Large intestine (tissue), 3 donors: ENCODE results near the gene RAB44. TPM values are rescaled to one million over a fixed set of nuclear protein-coding genes. Genes with fewer than 3 reads are reported as not detected.

Source experiments
- DNase-seq, 2 donors: peaks; one replicate each; pipeline versions ENCODE4 v3.0.0 to v3.0.0-alpha.2; 2013
- H3K27ac ChIP-seq: one replicate; pipeline ENCODE4 v1.5.1; 2013; ENCODE audit warnings: low read length
- H3K27me3 ChIP-seq: 2 replicates; pipeline ENCODE4 v1.6.1; 2013; ENCODE audit warnings: low read length; ENCODE audit not compliant: control insufficient read depth, insufficient read depth
- H3K36me3 ChIP-seq: 2 replicates; pipeline ENCODE4 v1.6.1; 2013; ENCODE audit warnings: low read length; ENCODE audit not compliant: control insufficient read depth, insufficient read depth
- H3K4me1 ChIP-seq: one replicate; pipeline ENCODE4 v1.6.1; 2013; ENCODE audit warnings: low read length; ENCODE audit not compliant: control insufficient read depth, insufficient read depth
- H3K4me3 ChIP-seq: one replicate; pipeline ENCODE4 v1.5.1; 2013; ENCODE audit warnings: low read length
- H3K9me3 ChIP-seq: one replicate; pipeline ENCODE4 v1.6.1; 2013; ENCODE audit warnings: mild to moderate bottlenecking, low read depth, low read length, moderate library complexity; ENCODE audit not compliant: control insufficient read depth
- WGBS: methylation state at CpG from one replicate; pipeline ENCODE4 v1.1.5; 2013; ENCODE audit warnings: low lambda C conversion rate; ENCODE audit not compliant: insufficient coverage; 5-methylcytosine and 5-hydroxymethylcytosine counted together
- polyA plus RNA-seq: library from polyadenylated mRNA; unstranded; fragments of 120-200 nt; gene quantifications from one replicate; pipeline ENCODE4 v1.2.1, GENCODE V29; 2013

Gene RAB44
- polyA plus RNA-seq, 1 donor, result 0.04 TPM

DNA sequence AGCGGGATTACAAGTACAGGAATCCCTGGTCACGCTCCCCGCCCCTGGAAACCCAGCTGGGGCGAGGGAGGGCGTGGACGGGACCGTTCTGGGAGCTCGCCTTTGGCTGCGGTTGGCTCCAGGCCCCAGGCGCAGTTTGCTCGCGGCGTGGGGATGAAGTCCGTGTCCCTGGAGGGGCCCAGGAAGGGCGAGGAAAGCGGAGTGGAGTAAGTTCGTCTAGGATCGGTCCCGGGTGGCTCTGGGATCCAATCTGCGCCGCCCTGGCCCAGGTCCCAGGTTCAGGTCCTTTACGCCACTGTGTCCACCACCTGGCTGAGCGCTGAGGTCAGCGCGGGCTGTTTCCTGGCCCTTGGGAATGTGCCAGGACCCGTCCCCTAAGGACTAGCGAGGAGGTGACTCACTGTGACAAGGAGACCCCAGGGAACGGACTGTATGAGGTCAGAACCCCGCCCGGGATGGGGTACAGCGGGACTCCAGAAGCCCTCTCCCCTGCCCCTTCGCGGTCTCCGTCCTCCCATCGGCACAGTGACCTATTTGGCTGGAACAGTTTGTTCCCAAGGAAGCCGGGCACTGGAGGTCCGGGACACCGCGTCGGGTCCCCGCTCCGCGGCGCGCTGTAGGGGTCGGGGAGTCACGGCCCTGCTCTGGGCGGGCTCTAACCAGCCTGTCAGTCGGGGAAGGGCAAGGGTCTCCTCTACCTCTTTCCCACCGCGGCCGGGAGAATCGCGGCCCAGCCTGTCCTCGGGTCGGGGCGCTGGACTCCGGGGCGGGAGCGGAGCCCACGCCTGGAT lies 18.4 kb upstream of the RAB44 start:
- no CpG with 5 or more reads among the region's 61 CpGs for WGBS
- H3K36me3 ChIP-seq, result peaks cover 15% of the 10 kb centered on the region
- peak overlapping the region; percentile 98 for H3K4me3 ChIP-seq
- no peaks in the 10 kb centered on the region for H3K27me3 ChIP-seq
- peaks cover 51% of the 10 kb centered on the region for H3K4me1 ChIP-seq
- peak overlapping the region; percentile 97 for H3K27ac ChIP-seq
- peak in 1 of 2 donors; percentile 72 for DNase-seq
- peaks cover 7% of the 10 kb centered on the region for H3K9me3 ChIP-seq

DNA sequence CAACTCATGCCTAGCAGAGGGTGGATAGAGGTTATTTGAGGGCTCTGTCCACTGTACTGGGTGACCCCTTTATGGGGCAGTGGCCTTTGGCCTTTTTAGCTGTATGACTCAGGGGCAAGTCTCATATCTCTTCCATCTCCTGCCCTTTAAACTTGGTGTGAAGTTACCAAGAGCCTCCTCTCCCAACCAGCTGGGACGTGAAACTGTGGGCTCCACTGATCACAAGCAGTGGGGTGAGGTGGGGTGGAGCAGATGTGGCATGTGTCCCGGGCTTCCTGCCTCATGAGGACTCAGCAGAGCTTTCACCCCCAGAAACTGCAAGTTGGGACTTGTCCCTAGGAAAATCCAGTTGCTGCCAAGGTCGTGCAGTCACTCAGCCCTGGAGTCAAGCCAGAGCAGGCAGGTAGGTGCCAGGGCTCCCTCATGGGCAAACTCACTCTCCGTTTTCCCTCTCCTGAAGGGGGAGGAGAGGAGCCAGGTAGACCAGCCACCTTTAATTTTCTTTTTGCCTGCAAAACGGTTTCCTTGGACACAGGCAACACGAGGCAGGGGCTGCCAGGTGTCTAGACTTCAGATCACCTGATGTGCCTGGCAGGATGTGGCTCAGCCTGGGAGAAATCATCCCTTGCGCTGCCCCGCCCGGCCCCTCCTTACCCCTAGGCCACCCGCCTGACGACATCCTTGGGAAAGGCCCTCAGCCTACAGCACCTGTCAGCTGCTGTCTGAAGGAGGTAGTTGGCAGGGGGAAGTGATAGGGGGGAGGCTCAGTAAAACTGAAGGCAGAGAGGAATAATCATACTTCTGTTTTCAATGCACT lies 15.1 kb upstream of the RAB44 start:
- peak overlapping the region; percentile 56 for H3K27ac ChIP-seq
- peaks cover 44% of the 10 kb centered on the region for H3K36me3 ChIP-seq
- peaks cover 7% of the 10 kb centered on the region for H3K9me3 ChIP-seq
- H3K4me3 ChIP-seq, result peak overlapping the region; percentile 20
- DNase-seq, result peak; percentile 81 to 93
- no peaks in the 10 kb centered on the region for H3K27me3 ChIP-seq
- 67% methylated on average over 1 of the region's 11 CpGs for WGBS
- H3K4me1 ChIP-seq, result peaks cover 34% of the 10 kb centered on the region

DNA sequence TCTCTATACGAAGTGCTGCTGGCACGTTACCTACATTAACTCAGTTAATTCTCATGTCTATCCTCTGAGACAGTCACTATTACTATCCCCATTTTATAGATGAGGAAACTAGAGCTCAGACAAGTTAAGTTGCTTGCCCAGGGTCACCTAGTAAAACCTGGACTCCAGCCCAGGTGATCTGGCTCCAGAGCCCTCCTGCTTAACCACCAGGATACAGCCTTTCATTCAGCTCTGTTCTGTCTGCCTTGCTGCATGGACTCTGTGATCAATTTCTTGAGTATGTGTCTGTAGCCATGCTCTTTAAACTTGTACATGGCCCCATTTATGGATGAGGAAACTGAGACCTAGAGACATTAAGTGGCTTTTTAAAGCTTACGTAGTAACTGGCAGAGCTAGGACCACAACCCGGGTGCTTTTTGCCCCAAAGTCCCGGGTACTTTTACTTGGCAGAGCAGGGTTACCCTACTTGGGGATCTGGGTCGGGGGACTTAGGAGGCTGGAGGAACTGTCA lies 14.4 kb upstream of the RAB44 start:
- H3K36me3 ChIP-seq, result peaks cover 44% of the 10 kb centered on the region
- no peak overlapping the region for H3K4me3 ChIP-seq
- DNase-seq, result no peak
- no CpG with 5 or more reads among the region's 6 CpGs for WGBS
- peak overlapping the region; percentile 56 for H3K27ac ChIP-seq
- H3K4me1 ChIP-seq, result peaks cover 27% of the 10 kb centered on the region
- no peaks in the 10 kb centered on the region for H3K27me3 ChIP-seq
- H3K9me3 ChIP-seq, result peaks cover 7% of the 10 kb centered on the region

DNA sequence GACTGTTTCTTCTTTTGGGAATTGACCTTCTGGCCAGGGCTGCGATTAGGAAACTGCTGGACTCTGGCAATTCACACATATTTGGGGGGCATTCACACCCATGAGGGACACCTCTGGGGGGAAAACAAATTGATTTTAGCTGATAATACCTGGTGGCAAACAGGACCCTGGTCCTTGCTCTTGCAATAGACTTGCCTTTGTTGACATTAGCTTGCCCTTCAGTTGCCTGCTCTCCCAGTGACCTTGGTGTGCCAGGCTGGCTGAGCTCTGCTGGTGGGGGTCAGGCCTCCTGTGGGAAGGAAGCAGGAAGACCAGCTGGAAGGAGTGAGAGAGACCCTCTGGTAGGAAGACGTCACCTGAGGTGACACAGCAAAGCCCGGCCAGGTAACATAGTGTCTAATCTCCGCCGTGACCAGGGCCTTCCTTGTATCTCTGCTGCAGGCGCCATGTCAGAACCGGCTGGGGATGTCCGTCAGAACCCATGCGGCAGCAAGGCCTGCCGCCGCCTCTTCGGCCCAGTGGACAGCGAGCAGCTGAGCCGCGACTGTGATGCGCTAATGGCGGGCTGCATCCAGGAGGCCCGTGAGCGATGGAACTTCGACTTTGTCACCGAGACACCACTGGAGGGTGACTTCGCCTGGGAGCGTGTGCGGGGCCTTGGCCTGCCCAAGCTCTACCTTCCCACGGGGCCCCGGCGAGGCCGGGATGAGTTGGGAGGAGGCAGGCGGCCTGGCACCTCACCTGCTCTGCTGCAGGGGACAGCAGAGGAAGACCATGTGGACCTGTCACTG lies 13.8 kb upstream of the RAB44 start:
- no peak for DNase-seq
- H3K27ac ChIP-seq, result peak overlapping the region; percentile 56
- WGBS, result no CpG with 5 or more reads among the region's 29 CpGs
- H3K36me3 ChIP-seq, result peaks cover 44% of the 10 kb centered on the region
- H3K27me3 ChIP-seq, result no peaks in the 10 kb centered on the region
- H3K4me1 ChIP-seq, result peaks cover 25% of the 10 kb centered on the region
- no peak overlapping the region for H3K4me3 ChIP-seq
- H3K9me3 ChIP-seq, result peaks cover 4% of the 10 kb centered on the region

DNA sequence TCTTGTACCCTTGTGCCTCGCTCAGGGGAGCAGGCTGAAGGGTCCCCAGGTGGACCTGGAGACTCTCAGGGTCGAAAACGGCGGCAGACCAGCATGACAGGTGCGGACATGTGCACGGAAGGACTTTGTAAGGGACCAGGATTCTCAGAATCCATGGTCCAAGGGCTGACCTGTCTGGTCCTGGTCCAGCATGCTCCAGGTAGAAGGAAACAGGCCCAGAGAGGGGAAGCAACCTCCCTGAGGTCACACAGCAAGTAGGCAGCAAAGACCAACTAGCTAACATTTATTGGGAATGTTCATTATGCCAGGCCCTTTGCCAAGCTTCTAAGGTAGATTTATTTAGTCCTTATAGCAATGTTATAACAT lies 13.2 kb upstream of the RAB44 start:
- H3K4me3 ChIP-seq, result no peak overlapping the region
- H3K27ac ChIP-seq, result no peak overlapping the region
- no CpG with 5 or more reads among the region's 6 CpGs for WGBS
- DNase-seq, result no peak
- H3K36me3 ChIP-seq, result peaks cover 44% of the 10 kb centered on the region
- peaks cover 25% of the 10 kb centered on the region for H3K4me1 ChIP-seq
- H3K9me3 ChIP-seq, result peaks cover 3% of the 10 kb centered on the region
- H3K27me3 ChIP-seq, result no peaks in the 10 kb centered on the region

DNA sequence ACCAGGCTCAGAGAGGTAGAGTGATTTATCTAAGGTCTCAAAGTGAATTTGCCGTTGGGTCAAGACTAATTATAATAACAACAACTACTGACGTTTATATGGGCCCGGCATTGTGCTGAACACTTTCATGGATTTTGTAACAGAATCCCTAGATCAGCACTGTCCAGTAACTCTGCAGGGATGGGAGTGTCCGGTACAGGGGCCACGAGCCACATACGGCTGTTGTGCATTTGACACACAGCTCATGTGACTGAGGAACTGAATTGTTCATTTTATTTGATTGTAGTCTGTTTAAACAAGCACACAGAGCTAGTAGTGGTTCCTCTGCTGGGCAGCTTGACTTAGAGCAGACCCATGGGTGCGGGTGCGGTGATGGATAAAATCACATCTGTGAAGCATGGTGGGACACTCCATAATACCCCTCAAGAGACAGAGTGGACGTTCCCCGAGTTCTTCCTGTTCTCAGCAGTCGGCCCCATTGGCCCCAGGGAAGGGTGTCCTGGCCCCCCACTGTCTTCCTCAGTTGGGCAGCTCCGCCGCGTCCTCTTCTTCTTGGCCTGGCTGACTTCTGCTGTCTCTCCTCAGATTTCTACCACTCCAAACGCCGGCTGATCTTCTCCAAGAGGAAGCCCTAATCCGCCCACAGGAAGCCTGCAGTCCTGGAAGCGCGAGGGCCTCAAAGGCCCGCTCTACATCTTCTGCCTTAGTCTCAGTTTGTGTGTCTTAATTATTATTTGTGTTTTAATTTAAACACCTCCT lies 12.3 kb upstream of the RAB44 start:
- H3K27me3 ChIP-seq, result no peaks in the 10 kb centered on the region
- no peak for DNase-seq
- peaks cover 3% of the 10 kb centered on the region for H3K9me3 ChIP-seq
- H3K4me3 ChIP-seq, result no peak overlapping the region
- H3K36me3 ChIP-seq, result peaks cover 44% of the 10 kb centered on the region
- no peak overlapping the region for H3K27ac ChIP-seq
- H3K4me1 ChIP-seq, result peaks cover 25% of the 10 kb centered on the region
- 100% methylated on average over 3 of the region's 20 CpGs for WGBS

DNA sequence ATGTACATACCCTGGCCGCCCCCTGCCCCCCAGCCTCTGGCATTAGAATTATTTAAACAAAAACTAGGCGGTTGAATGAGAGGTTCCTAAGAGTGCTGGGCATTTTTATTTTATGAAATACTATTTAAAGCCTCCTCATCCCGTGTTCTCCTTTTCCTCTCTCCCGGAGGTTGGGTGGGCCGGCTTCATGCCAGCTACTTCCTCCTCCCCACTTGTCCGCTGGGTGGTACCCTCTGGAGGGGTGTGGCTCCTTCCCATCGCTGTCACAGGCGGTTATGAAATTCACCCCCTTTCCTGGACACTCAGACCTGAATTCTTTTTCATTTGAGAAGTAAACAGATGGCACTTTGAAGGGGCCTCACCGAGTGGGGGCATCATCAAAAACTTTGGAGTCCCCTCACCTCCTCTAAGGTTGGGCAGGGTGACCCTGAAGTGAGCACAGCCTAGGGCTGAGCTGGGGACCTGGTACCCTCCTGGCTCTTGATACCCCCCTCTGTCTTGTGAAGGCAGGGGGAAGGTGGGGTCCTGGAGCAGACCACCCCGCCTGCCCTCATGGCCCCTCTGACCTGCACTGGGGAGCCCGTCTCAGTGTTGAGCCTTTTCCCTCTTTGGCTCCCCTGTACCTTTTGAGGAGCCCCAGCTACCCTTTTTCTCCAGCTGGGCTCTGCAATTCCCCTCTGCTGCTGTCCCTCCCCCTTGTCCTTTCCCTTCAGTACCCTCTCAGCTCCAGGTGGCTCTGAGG lies 11.5 kb upstream of the RAB44 start:
- Histone ChIP-seq H3K27me3 (no peaks in the 10 kb centered on the region), H3K4me1 (peaks cover 25% of the 10 kb centered on the region), H3K27ac (no peak overlapping the region), H3K36me3 (peaks cover 39% of the 10 kb centered on the region), H3K9me3 (peaks cover 3% of the 10 kb centered on the region), H3K4me3 (no peak overlapping the region)
- WGBS, result no CpG with 5 or more reads among the region's 11 CpGs
- no peak for DNase-seq

DNA sequence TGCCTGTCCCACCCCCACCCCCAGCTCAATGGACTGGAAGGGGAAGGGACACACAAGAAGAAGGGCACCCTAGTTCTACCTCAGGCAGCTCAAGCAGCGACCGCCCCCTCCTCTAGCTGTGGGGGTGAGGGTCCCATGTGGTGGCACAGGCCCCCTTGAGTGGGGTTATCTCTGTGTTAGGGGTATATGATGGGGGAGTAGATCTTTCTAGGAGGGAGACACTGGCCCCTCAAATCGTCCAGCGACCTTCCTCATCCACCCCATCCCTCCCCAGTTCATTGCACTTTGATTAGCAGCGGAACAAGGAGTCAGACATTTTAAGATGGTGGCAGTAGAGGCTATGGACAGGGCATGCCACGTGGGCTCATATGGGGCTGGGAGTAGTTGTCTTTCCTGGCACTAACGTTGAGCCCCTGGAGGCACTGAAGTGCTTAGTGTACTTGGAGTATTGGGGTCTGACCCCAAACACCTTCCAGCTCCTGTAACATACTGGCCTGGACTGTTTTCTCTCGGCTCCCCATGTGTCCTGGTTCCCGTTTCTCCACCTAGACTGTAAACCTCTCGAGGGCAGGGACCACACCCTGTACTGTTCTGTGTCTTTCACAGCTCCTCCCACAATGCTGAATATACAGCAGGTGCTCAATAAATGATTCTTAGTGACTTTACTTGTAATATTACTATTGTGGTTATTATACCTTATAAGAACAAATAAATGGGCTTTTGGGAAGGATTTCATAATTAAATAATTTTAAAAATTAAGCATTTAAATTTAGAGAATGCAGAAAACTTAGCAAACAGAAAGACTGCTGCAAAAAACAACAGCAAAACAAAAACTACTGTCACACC lies 10.7 kb upstream of the RAB44 start:
- peaks cover 27% of the 10 kb centered on the region for H3K4me1 ChIP-seq
- peaks cover 39% of the 10 kb centered on the region for H3K36me3 ChIP-seq
- H3K27ac ChIP-seq, result no peak overlapping the region
- no CpG with 5 or more reads among the region's 10 CpGs for WGBS
- DNase-seq, result peak in 1 of 2 donors; percentile 3
- H3K4me3 ChIP-seq, result no peak overlapping the region
- no peaks in the 10 kb centered on the region for H3K27me3 ChIP-seq
- peaks cover 3% of the 10 kb centered on the region for H3K9me3 ChIP-seq
